Cardiac muscle cell (in vitro differentiated cells and primary cell): ENCODE results near the gene LAMP1. TPM values are rescaled to one million over a fixed set of nuclear protein-coding genes. Genes with fewer than 3 reads are reported as not detected.
"Not testable (repeated sequence)": the region's sequence is repeated elsewhere in the genome, so short reads cannot be mapped to it uniquely, and the experiment has no call there.

Source experiments
- DNase-seq, 2 donors: peaks; one replicate each; pipeline versions ENCODE4 v3.0.0 to v3.0.0-alpha.2; 2010 to 2017; ENCODE audit warnings: low read depth in 1 of 2, low spot score in 1 of 2
- H3K27ac ChIP-seq: fragments of 200-600 bp; sonication (generic); 2 replicates; pipeline ENCODE4 v1.5.1; 2016
- H3K27me3 ChIP-seq: fragments of 200-600 bp; sonication (generic); 2 replicates; pipeline ENCODE4 v1.6.0; 2016; ENCODE audit warnings: control low read depth
- H3K36me3 ChIP-seq: fragments of 200-600 bp; sonication (generic); 2 replicates; pipeline ENCODE4 v1.5.1; 2016; ENCODE audit warnings: control low read depth
- H3K4me1 ChIP-seq: fragments of 200-600 bp; sonication (generic); 2 replicates; pipeline ENCODE4 v1.8.1; 2017; ENCODE audit warnings: low read depth, mild to moderate bottlenecking, mixed run types
- H3K4me3 ChIP-seq: fragments of 200-600 bp; sonication (generic); 2 replicates; pipeline ENCODE4 v1.5.1; 2016; ENCODE audit warnings: mild to moderate bottlenecking
- H3K9me3 ChIP-seq: fragments of 200-600 bp; sonication (generic); 2 replicates; pipeline ENCODE4 v1.5.1; 2017; ENCODE audit warnings: low read depth, mild to moderate bottlenecking, control low read depth
- CTCF ChIP-seq: IDR thresholded peaks from 2 replicates; pipeline ENCODE4 v1.5.1; 2012; ENCODE audit warnings: low read depth, mild to moderate bottlenecking, low read length
- polyA plus RNA-seq: library from polyadenylated mRNA; unstranded; fragments of >200 nt; fragmentation: Nextera tagmentation; extraction: Ambion mirVana; gene quantifications from 2 replicates; pipeline ENCODE4 v1.2.1, GENCODE V29; 2016
- total RNA-seq: library from RNA; depleted of rRNA; stranded (reverse); fragments of >200 nt; gene quantifications from 2 replicates; pipeline ENCODE4 v1.2.3, GENCODE V29; 2016

Gene LAMP1
- total and polyA plus RNA-seq, 2 experiments from 2014 or later = 43.8 to 83.7 TPM

- no peak for DNase-seq
- H3K4me3 ChIP-seq = no peak overlapping the region
- H3K27ac ChIP-seq = no peak overlapping the region
- TF ChIP-seq CTCF = no peak
- no peaks in the 10 kb centered on the region for H3K36me3 ChIP-seq
- H3K27me3 ChIP-seq = no peaks in the 10 kb centered on the region
- H3K4me1 ChIP-seq = no peaks in the 10 kb centered on the region
- no peaks in the 10 kb centered on the region for H3K9me3 ChIP-seq
Measured at GRCh38 chr13:113367020-113367560, 70.1 kb downstream of the LAMP1 start.

- Histone ChIP-seq H3K36me3 (no peaks in the 10 kb centered on the region), H3K9me3 (no peaks in the 10 kb centered on the region), H3K4me3 (no peak overlapping the region), H3K4me1 (no peaks in the 10 kb centered on the region), H3K27ac (no peak overlapping the region), H3K27me3 (no peaks in the 10 kb centered on the region)
- no peak for TF ChIP-seq CTCF
- no peak for DNase-seq
Measured at GRCh38 chr13:113367771-113368170, 70.7 kb downstream of the LAMP1 start.

- H3K4me1 ChIP-seq, H3K4me3 ChIP-seq, H3K27ac ChIP-seq, H3K36me3 ChIP-seq, DNase-seq, H3K27me3 ChIP-seq, H3K9me3 ChIP-seq: not testable (repeated sequence)
Measured at GRCh38 chr13:113368353-113368752, 71.3 kb downstream of the LAMP1 start.

- Histone ChIP-seq H3K36me3 (no peaks in the 10 kb centered on the region), H3K27me3 (no peaks in the 10 kb centered on the region), H3K9me3 (no peaks in the 10 kb centered on the region), H3K4me3 (no peak overlapping the region), H3K27ac (no peak overlapping the region), H3K4me1 (no peaks in the 10 kb centered on the region)
- no peak for DNase-seq
- TF ChIP-seq CTCF = no peak
Measured at GRCh38 chr13:113369189-113369588, 72.2 kb downstream of the LAMP1 start.

GRCh38 chr13:113369881-113370280 is 72.8 kb downstream of the LAMP1 start:
- no peak overlapping the region for H3K4me3 ChIP-seq
- no peaks in the 10 kb centered on the region for H3K4me1 ChIP-seq
- H3K27ac ChIP-seq = no peak overlapping the region
- H3K27me3 ChIP-seq = no peaks in the 10 kb centered on the region
- no peak for DNase-seq
- no peak for TF ChIP-seq CTCF
- no peaks in the 10 kb centered on the region for H3K9me3 ChIP-seq
- no peaks in the 10 kb centered on the region for H3K36me3 ChIP-seq

- DNase-seq = no peak
Measured at GRCh38 chr13:113371061-113371460, 74.0 kb downstream of the LAMP1 start.

GRCh38 chr13:113371701-113372100 is 74.7 kb downstream of the LAMP1 start:
- not testable (repeated sequence) for DNase-seq

More at GRCh38 chr13:113371061-113371460, 74.0 kb downstream of the LAMP1 start:
- H3K27me3 ChIP-seq = no peaks in the 10 kb centered on the region
- H3K36me3 ChIP-seq = no peaks in the 10 kb centered on the region
- TF ChIP-seq CTCF = no peak
- no peak overlapping the region for H3K27ac ChIP-seq
- no peaks in the 10 kb centered on the region for H3K4me1 ChIP-seq
- no peaks in the 10 kb centered on the region for H3K9me3 ChIP-seq
- no peak overlapping the region for H3K4me3 ChIP-seq

More at GRCh38 chr13:113371701-113372100, 74.7 kb downstream of the LAMP1 start:
- not testable (repeated sequence) for H3K27ac ChIP-seq, H3K27me3 ChIP-seq, H3K4me3 ChIP-seq, H3K4me1 ChIP-seq, H3K36me3 ChIP-seq, H3K9me3 ChIP-seq
